MM.1S (cell line): Measurements from ENCODE around the gene FAM81B.

Experiments
- DNase-seq: peaks from one replicate; pipeline ENCODE4 v3.0.0-alpha.2; 2015
- H2AFZ ChIP-seq: fragments of 300-600 bp; sonication (generic); 2 replicates; pipeline ENCODE4 v1.6.0; 2016; ENCODE audit warnings: antibody characterized with exemption, low read length
- H3F3A ChIP-seq: fragments of 300-600 bp; sonication (generic); 2 replicates; pipeline ENCODE4 v1.6.1; 2016; ENCODE audit warnings: mild to moderate bottlenecking, antibody characterized with exemption, low read length, moderate library complexity, mixed read lengths; ENCODE audit not compliant: insufficient read depth
- H3K27ac ChIP-seq: fragments of 300-600 bp; sonication (generic); 2 replicates; pipeline ENCODE4 v1.5.1; 2016; ENCODE audit warnings: mild to moderate bottlenecking, low read length
- H3K27me3 ChIP-seq: fragments of 300-600 bp; sonication (generic); replicated peaks from 2 replicates; pipeline ENCODE4 v1.6.0; 2016; ENCODE audit warnings: low read length; ENCODE audit not compliant: insufficient read depth
- H3K36me3 ChIP-seq: fragments of 300-600 bp; sonication (generic); replicated peaks from 2 replicates; pipeline ENCODE4 v1.6.1; 2016; ENCODE audit warnings: mild to moderate bottlenecking, low read length, mixed read lengths; ENCODE audit not compliant: insufficient read depth
- H3K4me1 ChIP-seq: fragments of 300-600 bp; sonication (generic); 2 replicates; pipeline ENCODE4 v1.6.1; 2016; ENCODE audit warnings: low read length, mixed read lengths
- H3K4me2 ChIP-seq: fragments of 300-600 bp; sonication (generic); 2 replicates; pipeline ENCODE4 v1.6.0; 2016; ENCODE audit warnings: low read depth, low read length
- H3K4me3 ChIP-seq: fragments of 300-600 bp; sonication (generic); 2 replicates; pipeline ENCODE4 v1.5.1; 2016; ENCODE audit warnings: low read length, mixed read lengths
- H3K79me2 ChIP-seq: fragments of 300-600 bp; sonication (generic); 2 replicates; pipeline ENCODE4 v1.6.1; 2016; ENCODE audit warnings: mixed run types, low read length, mixed read lengths
- H3K9ac ChIP-seq: fragments of 300-600 bp; sonication (generic); 2 replicates; pipeline ENCODE4 v1.6.1; 2016; ENCODE audit warnings: low read length, mixed read lengths
- H3K9me2 ChIP-seq: fragments of 300-600 bp; sonication (generic); replicated peaks from 2 replicates; pipeline ENCODE4 v1.6.1; 2016; ENCODE audit warnings: mild to moderate bottlenecking, low read length, mixed read lengths; ENCODE audit not compliant: insufficient read depth
- H3K9me3 ChIP-seq: fragments of 300-600 bp; sonication (generic); replicated peaks from 2 replicates; pipeline ENCODE4 v1.6.1; 2016; ENCODE audit warnings: mild to moderate bottlenecking, low read length, mixed read lengths; ENCODE audit not compliant: insufficient read depth
- H4K20me1 ChIP-seq: fragments of 300-600 bp; sonication (generic); 2 replicates; pipeline ENCODE4 v1.6.1; 2016; ENCODE audit warnings: mild to moderate bottlenecking, low read length, moderate library complexity, mixed read lengths; ENCODE audit not compliant: insufficient read depth
- CTCF ChIP-seq: fragments of 300-600 bp; sonication (generic); IDR thresholded peaks from 2 replicates; pipeline ENCODE4 v1.5.1; 2016; ENCODE audit warnings: antibody characterized with exemption, low read length, mixed read lengths
- EZH2 ChIP-seq: fragments of 300-600 bp; sonication (generic); optimal IDR thresholded peaks from 2 replicates; pipeline ENCODE3; 2017; ENCODE audit warnings: low read depth, mild to moderate bottlenecking, antibody characterized with exemption, low read length, mixed read lengths
- EZH2phosphoT487 ChIP-seq: fragments of 300-600 bp; sonication (generic); IDR thresholded peaks from 2 replicates; pipeline ENCODE4 v1.6.1; 2018; ENCODE audit warnings: antibody characterized with exemption, low read length

FAM81B gene

DNA sequence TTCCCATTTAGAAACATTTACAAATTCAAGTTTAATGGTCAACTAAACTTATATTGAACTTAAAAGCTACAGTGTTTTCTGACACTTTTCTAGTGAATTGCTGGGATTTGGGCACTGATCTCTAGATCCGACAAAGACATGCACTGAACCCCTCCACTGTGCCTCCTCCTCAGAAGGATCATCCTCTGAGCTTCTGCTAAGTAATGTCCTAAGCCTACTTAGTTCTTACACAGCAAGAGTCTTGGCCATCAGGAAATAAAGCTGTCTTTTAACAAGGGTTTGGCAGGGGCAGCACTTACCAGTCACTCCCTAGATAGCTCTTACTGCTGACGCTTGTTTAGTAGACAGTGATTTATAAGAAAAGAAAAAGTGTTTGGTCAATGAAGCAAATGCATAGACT, 50.5 kb downstream of the FAM81B start:
- DNase-seq = no peak
- no peak overlapping the region for H3K9ac ChIP-seq
- H3K4me3 ChIP-seq = no peak overlapping the region
- no peaks in the 10 kb centered on the region for H3K36me3 ChIP-seq
- H3K79me2 ChIP-seq = no peaks in the 10 kb centered on the region
- no peak overlapping the region for H2AFZ ChIP-seq
- H3F3A ChIP-seq = no peaks in the 10 kb centered on the region
- no peak overlapping the region for H3K4me2 ChIP-seq
- H3K27me3 ChIP-seq = no peaks in the 10 kb centered on the region
- H3K27ac ChIP-seq = no peak overlapping the region
- H3K4me1 ChIP-seq = no peaks in the 10 kb centered on the region
- TF ChIP-seq CTCF (no peak), EZH2phosphoT487 (no peak), EZH2 (no peak)
- H3K9me2 ChIP-seq = no peaks in the 10 kb centered on the region
- H3K9me3 ChIP-seq = no peaks in the 10 kb centered on the region
- no peaks in the 10 kb centered on the region for H4K20me1 ChIP-seq

DNA sequence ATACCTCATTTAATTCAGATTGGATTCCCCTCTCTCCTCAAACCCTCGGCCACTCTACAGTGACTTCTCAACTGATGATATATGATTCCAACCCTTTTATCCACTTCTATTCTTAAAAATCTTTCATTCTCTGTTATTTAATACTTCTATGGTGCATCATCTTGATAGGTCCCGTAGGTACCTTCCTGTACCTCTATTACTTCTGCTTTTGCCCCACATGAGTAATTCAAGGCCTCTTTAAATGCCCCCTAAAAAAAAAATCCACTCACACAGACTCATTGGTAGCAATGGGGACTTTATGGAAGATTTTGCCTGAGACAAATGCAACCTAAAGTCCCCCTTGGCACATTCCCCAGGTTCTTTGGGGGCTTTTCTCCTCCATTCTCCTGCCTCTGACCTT, 54.3 kb downstream of the FAM81B start:
- H3K9ac ChIP-seq = no peak overlapping the region
- no peak overlapping the region for H2AFZ ChIP-seq
- no peaks in the 10 kb centered on the region for H4K20me1 ChIP-seq
- H3K4me2 ChIP-seq = no peak overlapping the region
- H3K27ac ChIP-seq = no peak overlapping the region
- H3K27me3 ChIP-seq = no peaks in the 10 kb centered on the region
- H3K9me3 ChIP-seq = no peaks in the 10 kb centered on the region
- H3K9me2 ChIP-seq = no peaks in the 10 kb centered on the region
- no peaks in the 10 kb centered on the region for H3K79me2 ChIP-seq
- H3F3A ChIP-seq = no peaks in the 10 kb centered on the region
- no peaks in the 10 kb centered on the region for H3K36me3 ChIP-seq
- no peak overlapping the region for H3K4me3 ChIP-seq
- no peak for TF ChIP-seq EZH2phosphoT487
- TF ChIP-seq CTCF = no peak
- no peak for TF ChIP-seq EZH2
- no peaks in the 10 kb centered on the region for H3K4me1 ChIP-seq
- no peak for DNase-seq

DNA sequence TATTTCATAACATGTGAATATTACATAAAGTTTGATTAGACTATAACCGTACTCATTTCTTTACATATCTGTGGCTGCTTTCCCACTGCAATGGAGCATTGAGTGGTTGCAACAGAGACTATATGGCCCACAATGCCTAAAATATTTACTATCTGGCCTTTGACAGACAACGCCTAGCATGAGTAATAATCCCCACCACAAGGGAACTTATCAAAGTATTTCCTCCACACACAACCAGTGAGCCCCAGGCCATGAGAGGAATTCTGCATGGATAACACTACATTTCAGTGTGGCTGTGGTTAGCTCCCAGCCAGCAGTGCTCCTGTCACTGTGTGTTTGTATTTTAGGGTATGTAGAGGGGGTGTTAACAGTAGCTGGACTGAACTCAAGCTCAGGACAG, 54.8 kb downstream of the FAM81B start:
- no peaks in the 10 kb centered on the region for H3F3A ChIP-seq
- H3K9ac ChIP-seq = no peak overlapping the region
- no peaks in the 10 kb centered on the region for H3K9me2 ChIP-seq
- H3K9me3 ChIP-seq = no peaks in the 10 kb centered on the region
- H4K20me1 ChIP-seq = no peaks in the 10 kb centered on the region
- no peak overlapping the region for H3K27ac ChIP-seq
- no peaks in the 10 kb centered on the region for H3K4me1 ChIP-seq
- H3K79me2 ChIP-seq = no peaks in the 10 kb centered on the region
- no peak overlapping the region for H3K4me2 ChIP-seq
- no peak overlapping the region for H3K4me3 ChIP-seq
- H3K27me3 ChIP-seq = no peaks in the 10 kb centered on the region
- H2AFZ ChIP-seq = no peak overlapping the region
- TF ChIP-seq EZH2phosphoT487 = no peak
- no peak for TF ChIP-seq EZH2
- TF ChIP-seq CTCF = no peak
- H3K36me3 ChIP-seq = no peaks in the 10 kb centered on the region
- no peak for DNase-seq
